ENCODE data around the gene FATE1. TPM values are rescaled to one million over a fixed set of nuclear protein-coding genes. Genes with fewer than 3 reads are reported as not detected.

FATE1 gene
- total RNA-seq, 4 donors from 2014 or later = not detected

DNA sequence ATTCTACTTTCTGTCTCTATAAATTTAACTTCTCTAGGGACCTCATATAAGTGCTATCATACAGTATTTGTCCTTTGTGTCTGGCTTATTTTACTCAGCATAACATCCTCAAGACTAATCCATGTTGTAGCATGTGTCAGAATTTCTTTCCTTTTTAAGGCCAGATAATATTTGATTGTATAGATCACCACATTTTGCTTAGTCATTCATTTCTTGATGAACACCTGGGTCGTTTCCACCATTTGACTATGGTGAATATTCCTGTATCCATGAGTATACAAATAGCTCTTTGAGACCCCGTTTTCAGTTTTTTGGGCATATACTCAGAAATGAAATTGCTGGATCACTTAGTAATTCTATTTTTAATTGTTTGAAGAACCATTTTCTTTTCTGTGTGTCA is 30.7 kb downstream of the FATE1 start:
- DNase-seq = no peak
- H3K4me1 ChIP-seq = no peaks in the 10 kb centered on the region
- H3K27me3 ChIP-seq = no peaks in the 10 kb centered on the region
- intact Hi-C loops (cut with DNase I) = no loop called here
- no peak overlapping the region for H3K27ac ChIP-seq
- H3K36me3 ChIP-seq = no peaks in the 10 kb centered on the region
- 30 to 55% methylated on average over 2 of the region's 2 CpGs for WGBS, 2 donors
- H3K4me3 ChIP-seq = no peak overlapping the region
- TF ChIP-seq, protein P1, sequence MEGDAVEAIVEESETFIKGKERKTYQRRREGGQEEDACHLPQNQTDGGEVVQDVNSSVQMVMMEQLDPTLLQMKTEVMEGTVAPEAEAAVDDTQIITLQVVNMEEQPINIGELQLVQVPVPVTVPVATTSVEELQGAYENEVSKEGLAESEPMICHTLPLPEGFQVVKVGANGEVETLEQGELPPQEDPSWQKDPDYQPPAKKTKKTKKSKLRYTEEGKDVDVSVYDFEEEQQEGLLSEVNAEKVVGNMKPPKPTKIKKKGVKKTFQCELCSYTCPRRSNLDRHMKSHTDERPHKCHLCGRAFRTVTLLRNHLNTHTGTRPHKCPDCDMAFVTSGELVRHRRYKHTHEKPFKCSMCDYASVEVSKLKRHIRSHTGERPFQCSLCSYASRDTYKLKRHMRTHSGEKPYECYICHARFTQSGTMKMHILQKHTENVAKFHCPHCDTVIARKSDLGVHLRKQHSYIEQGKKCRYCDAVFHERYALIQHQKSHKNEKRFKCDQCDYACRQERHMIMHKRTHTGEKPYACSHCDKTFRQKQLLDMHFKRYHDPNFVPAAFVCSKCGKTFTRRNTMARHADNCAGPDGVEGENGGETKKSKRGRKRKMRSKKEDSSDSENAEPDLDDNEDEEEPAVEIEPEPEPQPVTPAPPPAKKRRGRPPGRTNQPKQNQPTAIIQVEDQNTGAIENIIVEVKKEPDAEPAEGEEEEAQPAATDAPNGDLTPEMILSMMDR (IDR thresholded peaks at IDR 0.05) = no peak
- TF ChIP-seq POLR2A (IDR thresholded peaks at IDR 0.05) = no peak
- no peaks in the 10 kb centered on the region for H3K9me3 ChIP-seq

DNA sequence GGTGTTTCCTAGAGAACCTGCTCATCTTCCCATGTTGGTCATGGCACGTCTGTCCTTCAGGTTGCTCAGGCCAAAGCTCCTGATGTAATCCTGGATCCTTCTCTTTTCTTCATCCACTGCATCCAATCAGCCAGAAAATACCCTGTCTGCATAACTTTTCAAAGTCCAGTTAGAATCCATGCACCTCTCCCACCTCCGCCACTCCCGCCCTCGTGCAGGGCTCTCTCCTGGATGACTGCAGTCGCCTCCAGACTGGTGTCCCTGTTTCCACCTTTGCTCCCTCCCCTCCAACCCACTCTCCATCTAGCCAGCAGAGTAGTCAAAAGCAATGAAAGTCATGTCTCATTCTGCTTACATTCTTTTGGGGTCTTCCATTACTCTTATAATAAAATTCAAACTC is 34.7 kb downstream of the FATE1 start:
- intact Hi-C loops (cut with DNase I) = loop anchor here (5.0 kb wide), 1 partner anchor 887 kb away; the partner anchor contains the start of gene GABRQ
- Histone ChIP-seq H3K4me1 (peaks cover 0 to 18% (median 5%) of the 10 kb centered on the region in 3 donors), H3K4me3 (no peak overlapping the region), H3K27ac (no peak overlapping the region), H3K9me3 (no peaks in the 10 kb centered on the region), H3K27me3 (no peaks in the 10 kb centered on the region), H3K36me3 (no peaks in the 10 kb centered on the region)
- no peak for DNase-seq
- WGBS, 2 donors = 76 to 95% methylated on average over 3 to 5 of the region's 5 CpGs
- TF ChIP-seq, protein P1 (IDR thresholded peaks at IDR 0.05) = no peak
- TF ChIP-seq POLR2A (IDR thresholded peaks at IDR 0.05) = no peak

DNA sequence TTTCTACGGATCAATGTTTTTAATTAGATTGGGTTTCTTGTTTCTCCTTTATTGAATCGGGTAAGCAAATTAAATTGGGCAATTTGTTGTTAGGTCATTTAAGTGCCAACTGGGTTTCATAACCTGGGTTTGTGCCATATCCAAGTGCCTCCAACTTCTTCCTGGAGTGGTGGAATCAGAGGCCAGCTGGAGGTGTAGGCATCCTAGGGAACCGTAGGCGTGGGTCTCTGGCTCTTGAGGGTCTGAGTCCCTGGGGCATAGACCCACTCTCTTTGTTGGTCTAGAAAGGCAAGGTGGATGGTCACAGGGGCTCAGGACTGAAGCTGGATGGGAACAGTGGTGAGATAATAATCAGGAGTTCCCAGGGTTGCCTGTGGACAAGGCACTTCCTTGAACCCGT is 37.0 kb downstream of the FATE1 start:
- no peaks in the 10 kb centered on the region for H3K36me3 ChIP-seq
- no peak for DNase-seq
- H3K27ac ChIP-seq = no peak overlapping the region
- H3K4me1 ChIP-seq = peaks cover 0 to 18% (median 5%) of the 10 kb centered on the region in 3 donors
- intact Hi-C loops (cut with DNase I) = loop anchor here (5.0 kb wide), 1 partner anchor 884 kb away; the partner anchor contains the start of gene GABRQ
- 31 to 48% methylated on average over 4 to 5 of the region's 5 CpGs for WGBS, 2 donors
- no peaks in the 10 kb centered on the region for H3K9me3 ChIP-seq
- H3K27me3 ChIP-seq = no peaks in the 10 kb centered on the region
- TF ChIP-seq, protein P1 (IDR thresholded peaks at IDR 0.05) = no peak
- no peak for TF ChIP-seq POLR2A (IDR thresholded peaks at IDR 0.05)
- H3K4me3 ChIP-seq = no peak overlapping the region

DNA sequence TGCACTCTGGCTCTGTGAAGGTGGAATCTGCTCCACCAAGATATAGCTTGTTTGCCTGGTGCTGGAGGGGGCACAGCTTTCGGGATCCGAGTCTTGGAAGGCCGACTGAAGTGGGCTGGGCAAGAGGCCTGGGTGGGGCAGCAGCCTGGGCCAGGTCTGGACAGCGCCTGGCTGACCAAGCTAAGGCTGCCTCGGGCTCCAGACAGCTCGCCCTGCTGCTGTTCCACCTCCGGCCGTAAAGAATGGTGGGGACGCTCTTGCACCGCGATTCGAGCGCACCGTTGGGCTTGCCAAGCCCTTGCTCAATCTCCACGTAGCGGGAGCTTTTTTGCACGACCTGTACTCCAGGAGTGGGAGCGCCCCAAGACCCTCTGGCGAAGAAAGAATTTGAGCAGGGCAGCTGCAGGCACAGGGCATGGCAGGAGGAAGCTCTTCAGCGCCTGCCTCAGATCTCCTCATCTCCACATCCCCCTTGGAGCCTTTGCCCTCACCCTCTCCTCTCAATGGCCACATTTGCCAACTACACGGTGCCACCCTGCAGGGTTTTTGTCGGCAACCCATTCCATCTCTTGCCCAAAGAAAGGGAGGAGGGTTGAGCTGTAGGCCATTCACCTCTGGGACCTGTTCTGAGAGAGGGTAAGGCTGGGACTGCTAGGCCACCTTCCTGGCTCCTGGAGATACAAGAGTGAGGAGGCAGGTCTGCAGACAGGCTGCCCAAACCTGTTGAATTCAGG is 37.6 kb downstream of the FATE1 start:
- H3K36me3 ChIP-seq = no peaks in the 10 kb centered on the region
- WGBS, 2 donors = no CpG with 5 or more reads among the region's 22 CpGs
- intact Hi-C loops (cut with DNase I) = loop anchor here (5.0 kb wide), 1 partner anchor 884 kb away; the partner anchor contains the start of gene GABRQ
- H3K27ac ChIP-seq = peak overlapping the region in 3 of 4 donors; percentile 3 to 57 (median 28)
- H3K9me3 ChIP-seq = no peaks in the 10 kb centered on the region
- no peak for TF ChIP-seq POLR2A (IDR thresholded peaks at IDR 0.05)
- TF ChIP-seq, protein P1 (IDR thresholded peaks at IDR 0.05) = peak in 5 of 6 experiments; percentile 58 to 83 (median 72)
- peaks cover 0 to 18% (median 5%) of the 10 kb centered on the region in 3 donors for H3K4me1 ChIP-seq
- H3K4me3 ChIP-seq = no peak overlapping the region
- H3K27me3 ChIP-seq = no peaks in the 10 kb centered on the region
- DNase-seq = no peak

DNA sequence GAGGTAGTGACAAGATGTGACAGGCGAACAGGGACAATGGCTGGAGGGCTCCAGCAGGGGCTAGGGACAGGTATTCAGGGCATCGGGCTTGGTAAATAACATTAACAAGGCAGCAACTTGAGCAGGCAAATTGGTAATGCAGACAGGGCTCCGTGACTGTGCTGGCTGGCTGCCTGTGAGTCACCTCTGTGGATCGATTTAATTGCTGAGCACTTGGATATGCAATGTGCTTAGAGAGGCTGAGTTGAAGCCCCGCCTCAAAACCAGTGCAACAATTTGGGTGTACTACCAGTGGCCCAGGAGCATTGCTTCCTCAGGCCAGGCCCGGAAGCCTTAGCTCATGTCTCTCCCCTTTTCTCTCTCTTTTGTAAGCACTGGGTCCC is 38.2 kb downstream of the FATE1 start:
- Histone ChIP-seq H3K4me3 (no peak overlapping the region), H3K27me3 (no peaks in the 10 kb centered on the region), H3K9me3 (no peaks in the 10 kb centered on the region), H3K4me1 (peaks cover 0 to 18% (median 5%) of the 10 kb centered on the region in 3 donors), H3K27ac (peak overlapping the region in 3 of 4 donors; percentile 3 to 57 (median 28)), H3K36me3 (no peaks in the 10 kb centered on the region)
- TF ChIP-seq, protein P1 (IDR thresholded peaks at IDR 0.05) = no peak
- TF ChIP-seq POLR2A (IDR thresholded peaks at IDR 0.05) = no peak
- intact Hi-C loops (cut with DNase I) = loop anchor here (5.0 kb wide), 1 partner anchor 883 kb away; the partner anchor contains the start of gene GABRQ
- WGBS, 2 donors = 63% methylated on average over 6 of the region's 6 CpGs; no CpG with 5 or more reads in 1 of the 2 donors
- DNase-seq = no peak

All from esophagus squamous epithelium (tissue), 5 donors.